K562 (cell line): ENCODE measurements around the gene PPHLN1.

Experiments used
- BRCA1 ChIP-seq, 2 experiments: fragments of 450-650 bp in 1 of 2; sonication (generic) in 1 of 2; formaldehyde crosslinking in 1 of 2; IDR thresholded peaks; 2 replicates each; pipeline versions ENCODE4 v1.5.0 to v1.6.1; 2017 to 2020; ENCODE audit warnings: mild to moderate bottlenecking in 1 of 2, missing genetic modification reagents in 1 of 2
- GABPA ChIP-seq: fragments of 200-800 bp; sonication (Bioruptor generic); conservative IDR thresholded peaks from 2 replicates; pipeline ENCODE4 v1.6.1; 2016; ENCODE audit warnings: low read depth, missing genetic modification characterization, missing compliant biosample characterization
- TF ChIP-seq, protein P1 (sequence below), 3 experiments: IDR thresholded peaks in 2 of 3; conservative IDR thresholded peaks in 1 of 3; 2 replicates each; pipeline ENCODE4 v1.5.1; 2011 to 2012; ENCODE audit warnings: low read length in 3 of 3, mild to moderate bottlenecking in 3 of 3, control low read depth in 2 of 3, improper control_type of control experiment in 1 of 3, inconsistent platforms in 1 of 3, low read depth in 1 of 3, mixed read lengths in 1 of 3, moderate library complexity in 1 of 3; ENCODE audit not compliant: insufficient read depth in 2 of 3

DNA sequence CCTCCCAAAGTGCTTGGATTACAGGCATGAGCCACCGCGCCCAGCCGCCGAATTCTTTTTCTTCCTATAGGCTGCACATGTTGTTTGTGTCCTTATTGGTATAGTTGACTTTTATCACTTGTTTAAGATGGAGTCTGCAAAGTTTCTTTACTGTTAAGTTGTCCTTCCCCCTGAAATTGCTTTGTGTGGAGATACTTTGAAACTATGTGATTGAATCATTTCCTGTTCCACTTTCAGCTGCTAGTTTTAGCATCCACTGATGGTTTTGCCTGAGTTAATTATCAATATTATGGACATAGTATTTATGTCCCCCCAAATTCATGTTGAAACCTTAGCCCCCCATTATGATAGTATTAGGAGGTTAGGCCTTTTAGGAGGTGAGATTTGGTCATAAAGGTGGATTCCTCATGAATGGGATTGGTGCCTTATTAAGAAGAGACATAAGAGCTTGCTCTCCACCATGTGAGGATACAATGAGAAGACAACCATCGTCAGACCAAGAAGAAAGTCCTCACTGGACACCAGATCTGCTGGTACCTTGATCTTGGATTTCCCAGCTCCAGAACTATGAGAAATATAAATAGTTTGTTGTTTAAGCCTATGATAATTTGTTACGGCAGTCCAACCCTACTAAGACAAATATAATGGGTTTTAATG, 34.9 kb downstream of the PPHLN1 start:
- TF ChIP-seq, protein P1, sequence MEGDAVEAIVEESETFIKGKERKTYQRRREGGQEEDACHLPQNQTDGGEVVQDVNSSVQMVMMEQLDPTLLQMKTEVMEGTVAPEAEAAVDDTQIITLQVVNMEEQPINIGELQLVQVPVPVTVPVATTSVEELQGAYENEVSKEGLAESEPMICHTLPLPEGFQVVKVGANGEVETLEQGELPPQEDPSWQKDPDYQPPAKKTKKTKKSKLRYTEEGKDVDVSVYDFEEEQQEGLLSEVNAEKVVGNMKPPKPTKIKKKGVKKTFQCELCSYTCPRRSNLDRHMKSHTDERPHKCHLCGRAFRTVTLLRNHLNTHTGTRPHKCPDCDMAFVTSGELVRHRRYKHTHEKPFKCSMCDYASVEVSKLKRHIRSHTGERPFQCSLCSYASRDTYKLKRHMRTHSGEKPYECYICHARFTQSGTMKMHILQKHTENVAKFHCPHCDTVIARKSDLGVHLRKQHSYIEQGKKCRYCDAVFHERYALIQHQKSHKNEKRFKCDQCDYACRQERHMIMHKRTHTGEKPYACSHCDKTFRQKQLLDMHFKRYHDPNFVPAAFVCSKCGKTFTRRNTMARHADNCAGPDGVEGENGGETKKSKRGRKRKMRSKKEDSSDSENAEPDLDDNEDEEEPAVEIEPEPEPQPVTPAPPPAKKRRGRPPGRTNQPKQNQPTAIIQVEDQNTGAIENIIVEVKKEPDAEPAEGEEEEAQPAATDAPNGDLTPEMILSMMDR (IDR thresholded peaks at IDR 0.05 in 2 of 3, conservative IDR thresholded peaks at IDR 0.05 in 1 of 3; ENCODE audit: insufficient read depth in 2 of 3, low read depth in 1 of 3, low read length in 3 of 3), result no peak
- TF ChIP-seq BRCA1 (IDR thresholded peaks at IDR 0.05) (no peak), BRCA1 (CRISPR knock-in tag; IDR thresholded peaks at IDR 0.05) (no peak), GABPA (tag) (no peak)
